Fibroblast of lung (primary cell): ENCODE data around the gene ILF2.

Experiments
- CTCF ChIP-seq, 2 donors: IDR thresholded peaks in 1 of 2; conservative IDR thresholded peaks in 1 of 2; 1 replicate in 1 of 2; 2 replicates in 1 of 2; pipeline ENCODE4 v1.5.1; 2011 to 2012; ENCODE audit warnings: low read length in 2 of 2, control low read depth in 1 of 2, inconsistent platforms in 1 of 2, low read depth in 1 of 2, mild to moderate bottlenecking in 1 of 2
- EZH2 ChIP-seq: IDR thresholded peaks from 2 replicates; pipeline ENCODE4 v1.5.1; 2012; ENCODE audit warnings: low read length, control low read depth, mild to moderate bottlenecking; ENCODE audit errors: missing control alignments

DNA sequence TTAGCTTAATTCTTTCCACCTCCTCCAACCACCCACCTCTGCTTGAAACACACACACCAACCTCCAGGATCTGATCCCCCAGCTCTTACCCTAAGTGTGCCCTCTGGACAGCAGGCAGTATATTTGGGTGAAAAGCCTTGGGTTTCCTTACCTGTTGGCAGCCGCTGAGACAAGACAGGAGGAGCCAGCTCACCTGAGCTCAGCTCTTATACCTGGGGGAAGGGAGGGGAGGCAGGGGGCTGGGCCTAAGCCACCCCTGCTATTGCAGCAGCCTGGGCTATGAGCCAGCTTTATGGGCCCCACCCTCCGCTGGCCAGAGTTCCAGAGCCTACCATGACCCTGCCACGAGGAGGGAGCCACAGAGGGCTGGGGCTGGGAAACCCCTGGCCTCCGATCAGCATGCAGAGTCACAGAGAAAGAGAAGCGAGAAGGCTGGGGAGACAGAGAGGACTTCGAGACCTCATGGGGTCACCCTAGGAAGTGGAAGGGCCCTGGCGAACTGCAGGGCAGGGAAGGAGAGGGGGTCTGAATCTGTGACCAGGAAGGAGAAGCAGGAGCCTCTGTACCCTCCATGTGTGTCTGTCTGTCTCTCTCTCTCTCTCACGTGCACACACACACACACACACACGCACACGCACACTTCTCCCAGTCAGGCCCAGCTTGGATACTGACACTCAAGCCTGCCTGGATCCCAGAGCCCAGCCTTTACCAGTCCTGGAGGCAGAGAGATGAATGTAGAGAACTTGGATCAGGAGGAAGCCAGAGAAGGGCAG, 54.5 kb downstream of the ILF2 start, which contains the start of gene S100A14:
- TF ChIP-seq CTCF (conservative IDR thresholded peaks at IDR 0.05 in 1 of 2, IDR thresholded peaks at IDR 0.05 in 1 of 2; ENCODE audit: low read depth in 1 of 2, low read length in 2 of 2) (no peak), EZH2 (no peak)
